ENCODE data around the gene RAD51B.

Gene RAD51B

DNA sequence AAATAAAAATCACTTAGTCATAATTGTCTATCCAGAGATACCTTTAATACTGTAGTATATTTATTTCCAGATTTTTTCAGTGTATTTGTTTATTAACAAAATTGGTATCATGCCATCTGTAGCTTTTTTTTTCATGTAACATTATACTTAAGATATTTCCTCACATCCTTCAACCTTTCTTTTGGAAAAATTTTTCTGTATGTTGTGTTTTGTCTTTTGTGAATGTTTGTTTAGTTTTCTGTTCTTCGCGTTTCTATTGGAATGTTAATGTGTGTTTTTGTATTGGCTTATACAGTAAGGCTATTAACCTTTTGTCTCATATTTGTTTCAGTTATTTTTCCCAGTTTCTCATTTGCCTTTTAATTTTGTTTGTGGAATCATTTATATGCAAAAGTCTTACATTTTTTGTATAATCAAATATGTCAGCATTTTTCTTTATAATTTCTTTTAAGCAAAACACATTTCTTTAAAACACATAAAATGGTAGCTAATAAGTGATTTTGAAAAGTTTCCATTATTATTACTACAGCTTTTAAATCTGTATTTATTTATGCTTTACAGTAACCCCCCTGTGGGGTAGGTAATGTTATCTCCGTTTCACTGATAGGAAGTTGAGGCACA is 433.7 kb downstream of the RAD51B start:
- H3K27me3 ChIP-seq (ENCODE audit: control insufficient read depth, insufficient read depth, low read length) = no peaks in the 10 kb centered on the region
- no peaks in the 10 kb centered on the region for H3K36me3 ChIP-seq (ENCODE audit: control insufficient read depth, insufficient read depth, low read length)
- H3K4me3 ChIP-seq (ENCODE audit: low read depth, low read length) = no peak overlapping the region
- peaks cover 14% of the 10 kb centered on the region for H3K4me1 ChIP-seq
- H3K79me2 ChIP-seq = no peaks in the 10 kb centered on the region
- TF ChIP-seq, protein P1, sequence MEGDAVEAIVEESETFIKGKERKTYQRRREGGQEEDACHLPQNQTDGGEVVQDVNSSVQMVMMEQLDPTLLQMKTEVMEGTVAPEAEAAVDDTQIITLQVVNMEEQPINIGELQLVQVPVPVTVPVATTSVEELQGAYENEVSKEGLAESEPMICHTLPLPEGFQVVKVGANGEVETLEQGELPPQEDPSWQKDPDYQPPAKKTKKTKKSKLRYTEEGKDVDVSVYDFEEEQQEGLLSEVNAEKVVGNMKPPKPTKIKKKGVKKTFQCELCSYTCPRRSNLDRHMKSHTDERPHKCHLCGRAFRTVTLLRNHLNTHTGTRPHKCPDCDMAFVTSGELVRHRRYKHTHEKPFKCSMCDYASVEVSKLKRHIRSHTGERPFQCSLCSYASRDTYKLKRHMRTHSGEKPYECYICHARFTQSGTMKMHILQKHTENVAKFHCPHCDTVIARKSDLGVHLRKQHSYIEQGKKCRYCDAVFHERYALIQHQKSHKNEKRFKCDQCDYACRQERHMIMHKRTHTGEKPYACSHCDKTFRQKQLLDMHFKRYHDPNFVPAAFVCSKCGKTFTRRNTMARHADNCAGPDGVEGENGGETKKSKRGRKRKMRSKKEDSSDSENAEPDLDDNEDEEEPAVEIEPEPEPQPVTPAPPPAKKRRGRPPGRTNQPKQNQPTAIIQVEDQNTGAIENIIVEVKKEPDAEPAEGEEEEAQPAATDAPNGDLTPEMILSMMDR (IDR thresholded peaks at IDR 0.05) = no peak
- H3K9ac ChIP-seq = no peak overlapping the region
- H3K4me2 ChIP-seq (ENCODE audit: low read length) = no peak overlapping the region
- H3K27ac ChIP-seq = no peak overlapping the region
- no peaks in the 10 kb centered on the region for H3K9me3 ChIP-seq (ENCODE audit: control insufficient read depth, low read length)
- no peak overlapping the region for H2AFZ ChIP-seq

DNA sequence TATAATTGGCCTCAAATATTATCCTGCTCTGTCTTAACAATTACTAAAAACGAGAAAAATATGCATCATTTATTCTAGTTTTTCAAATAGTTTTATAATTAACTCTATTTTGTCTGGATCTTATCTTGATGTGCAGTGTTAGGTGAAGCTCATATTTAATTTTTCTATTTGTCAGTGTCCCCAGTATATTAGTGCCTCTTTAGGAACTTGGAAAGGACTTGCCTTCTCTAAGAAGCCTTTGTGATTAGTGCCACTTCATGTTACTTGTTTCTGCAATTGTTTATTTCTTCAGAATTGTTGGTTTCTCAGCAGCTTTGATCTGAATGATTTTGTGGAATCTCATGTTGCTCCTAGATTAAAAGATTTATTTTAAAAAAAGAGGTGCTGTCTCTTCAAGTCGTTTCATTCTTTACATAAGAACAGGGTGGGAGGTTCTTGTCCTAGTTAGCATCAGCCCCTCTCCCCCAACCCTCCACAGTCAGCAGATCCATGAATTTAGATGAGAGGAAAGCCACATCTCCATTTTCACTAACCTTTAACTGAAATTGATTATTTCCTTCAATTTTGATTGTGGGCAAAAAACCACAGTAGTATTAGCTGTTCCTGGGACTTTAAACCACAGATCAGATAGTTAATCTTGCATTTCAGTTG is 434.4 kb downstream of the RAD51B start:
- Histone ChIP-seq H3K4me3 (ENCODE audit: low read depth, low read length) (no peak overlapping the region), H2AFZ (no peak overlapping the region), H3K27me3 (ENCODE audit: control insufficient read depth, insufficient read depth, low read length) (no peaks in the 10 kb centered on the region), H3K9ac (no peak overlapping the region), H3K4me1 (peaks cover 14% of the 10 kb centered on the region), H3K4me2 (ENCODE audit: low read length) (no peak overlapping the region), H3K79me2 (no peaks in the 10 kb centered on the region), H3K27ac (no peak overlapping the region), H3K36me3 (ENCODE audit: control insufficient read depth, insufficient read depth, low read length) (no peaks in the 10 kb centered on the region), H3K9me3 (ENCODE audit: control insufficient read depth, low read length) (no peaks in the 10 kb centered on the region)
- TF ChIP-seq, protein P1 (IDR thresholded peaks at IDR 0.05) = no peak

DNA sequence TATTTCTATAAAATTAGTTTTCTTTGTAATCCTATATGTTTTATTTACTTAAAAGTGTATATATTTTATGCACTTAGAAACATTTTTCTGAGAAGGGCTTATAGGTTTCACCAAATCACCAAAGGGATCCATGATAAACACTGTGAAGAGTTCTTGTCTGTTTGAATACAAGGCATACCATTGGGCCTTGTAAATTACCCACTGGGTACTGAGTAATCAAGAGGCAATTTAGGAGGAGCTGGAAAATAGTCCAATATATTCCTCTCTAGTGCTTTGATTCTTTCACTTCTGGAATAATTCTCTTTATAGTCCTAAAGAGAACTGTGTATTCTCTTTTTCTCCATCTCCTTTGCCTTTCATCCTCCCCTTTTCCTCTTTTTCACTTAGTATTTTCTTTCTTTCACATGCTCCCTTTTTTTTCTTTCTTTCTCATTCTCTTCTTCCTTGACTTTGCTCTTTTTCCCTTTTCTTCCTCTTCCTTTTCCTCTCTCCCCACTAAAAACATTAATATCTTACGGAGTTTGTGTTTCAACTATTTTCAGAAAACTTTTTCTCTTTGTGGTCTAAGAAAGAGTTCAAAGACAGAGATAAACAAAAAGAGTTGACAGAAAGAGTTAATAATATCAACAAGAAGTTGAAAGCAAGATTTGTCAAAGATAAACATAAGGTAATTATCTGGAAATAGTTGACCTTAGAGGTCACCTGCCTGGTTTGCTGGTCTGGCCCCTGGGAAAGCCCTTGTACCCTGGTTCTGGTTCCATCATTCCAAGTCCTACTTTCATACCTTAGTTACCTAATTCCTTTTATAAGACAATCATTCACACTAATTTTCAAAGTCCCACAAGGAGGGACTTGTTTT is 435.3 kb downstream of the RAD51B start:
- TF ChIP-seq, protein P1 (IDR thresholded peaks at IDR 0.05) = no peak
- Histone ChIP-seq H3K9ac (no peak overlapping the region), H2AFZ (no peak overlapping the region), H3K27me3 (ENCODE audit: control insufficient read depth, insufficient read depth, low read length) (no peaks in the 10 kb centered on the region), H3K79me2 (no peaks in the 10 kb centered on the region), H3K4me2 (ENCODE audit: low read length) (no peak overlapping the region), H3K9me3 (ENCODE audit: control insufficient read depth, low read length) (no peaks in the 10 kb centered on the region), H3K4me3 (ENCODE audit: low read depth, low read length) (no peak overlapping the region), H3K4me1 (peaks cover 14% of the 10 kb centered on the region), H3K36me3 (ENCODE audit: control insufficient read depth, insufficient read depth, low read length) (no peaks in the 10 kb centered on the region), H3K27ac (no peak overlapping the region)

DNA sequence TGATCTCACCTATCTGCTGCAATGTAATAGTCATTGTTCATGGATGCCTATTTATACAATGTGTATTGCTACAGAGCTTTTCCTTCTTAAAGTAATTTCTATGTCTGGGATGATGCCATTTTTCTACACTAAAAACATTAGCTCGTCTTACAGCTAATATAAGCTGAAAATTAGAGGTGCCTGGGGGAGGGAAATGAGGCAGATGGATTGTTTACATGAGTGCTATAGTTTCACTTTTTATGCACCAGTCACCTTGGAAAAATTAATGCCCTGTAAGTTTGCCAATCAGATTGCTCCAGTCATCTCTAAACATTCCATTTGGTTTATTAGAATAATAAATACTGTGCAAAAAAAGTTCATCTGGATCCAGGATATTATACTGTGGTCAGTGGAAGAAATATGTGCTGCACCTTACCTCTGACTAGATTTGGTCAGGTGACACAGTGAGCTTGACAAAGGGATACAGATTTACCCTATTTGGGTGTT is 436.2 kb downstream of the RAD51B start:
- H3K27me3 ChIP-seq (ENCODE audit: control insufficient read depth, insufficient read depth, low read length) = no peaks in the 10 kb centered on the region
- H3K4me1 ChIP-seq = peaks cover 14% of the 10 kb centered on the region
- H3K27ac ChIP-seq = no peak overlapping the region
- H3K9me3 ChIP-seq (ENCODE audit: control insufficient read depth, low read length) = no peaks in the 10 kb centered on the region
- H3K79me2 ChIP-seq = no peaks in the 10 kb centered on the region
- no peak overlapping the region for H3K4me3 ChIP-seq (ENCODE audit: low read depth, low read length)
- H3K36me3 ChIP-seq (ENCODE audit: control insufficient read depth, insufficient read depth, low read length) = no peaks in the 10 kb centered on the region
- H3K9ac ChIP-seq = no peak overlapping the region
- TF ChIP-seq, protein P1 (IDR thresholded peaks at IDR 0.05) = no peak
- no peak overlapping the region for H3K4me2 ChIP-seq (ENCODE audit: low read length)
- no peak overlapping the region for H2AFZ ChIP-seq

Data from parathyroid adenoma (tissue), 2 donors.